Peyer's patch (tissue), 4 donors: Measurements from ENCODE around the gene JDP2.

Experiments
- CTCF ChIP-seq, 6 experiments: fragments of 450-650 bp in 4 of 6; fragments of 200-600 bp in 2 of 6; sonication (generic) in 1 of 6; IDR thresholded peaks; one replicate each; pipeline ENCODE4 v1.5.1; 2017 to 2019; ENCODE audit warnings: antibody characterized with exemption in 6 of 6, mild to moderate bottlenecking in 3 of 6, moderate library complexity in 1 of 6
- POLR2A ChIP-seq, 2 donors: fragments of 450-650 bp; IDR thresholded peaks; one replicate each; pipeline ENCODE4 v1.5.1; 2017; ENCODE audit warnings: antibody characterized with exemption in 2 of 2, mild to moderate bottlenecking in 2 of 2, moderate library complexity in 2 of 2

DNA sequence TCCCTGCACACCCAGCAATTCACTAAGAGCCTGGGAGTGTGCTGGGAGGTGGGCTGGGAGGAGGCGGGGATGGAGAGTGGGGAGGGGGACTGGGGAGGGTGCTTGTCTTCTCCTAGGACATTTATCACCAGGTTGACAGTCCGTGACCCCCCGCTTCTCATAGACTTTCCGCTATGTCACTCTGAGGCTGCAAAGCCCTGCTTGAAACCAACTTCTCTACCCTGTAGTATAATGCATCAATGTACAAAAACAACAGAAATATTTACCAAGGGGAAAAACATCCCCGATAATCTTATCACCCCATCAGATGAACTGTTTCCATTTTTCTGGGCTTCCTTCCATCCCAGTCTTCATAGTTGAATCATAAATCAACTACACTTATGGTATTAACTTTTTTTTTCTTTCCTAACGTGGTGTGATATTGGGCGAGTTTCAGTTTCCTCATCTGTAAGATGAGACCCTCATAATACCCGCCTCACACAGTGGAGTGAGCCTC is 65.8 kb downstream of the JDP2 start:
- no peak for TF ChIP-seq POLR2A (IDR thresholded peaks at IDR 0.05)
- no peak for TF ChIP-seq CTCF (IDR thresholded peaks at IDR 0.05)
